Activated CD4-positive, alpha-beta T cell treated with anti-CD3 and anti-CD28 coated beads, Interleukin-2, amount 50 U/mL, for 16 hours (primary cell): Measurements from ENCODE around the gene RAB34.
A peak's percentile ranks its signal among the peaks of the same experiment; 100 is the strongest.

Experiments used
- DNase-seq: peaks from one replicate; pipeline ENCODE4 v3.0.0-alpha.2; 2020

The RAB34 gene

DNA sequence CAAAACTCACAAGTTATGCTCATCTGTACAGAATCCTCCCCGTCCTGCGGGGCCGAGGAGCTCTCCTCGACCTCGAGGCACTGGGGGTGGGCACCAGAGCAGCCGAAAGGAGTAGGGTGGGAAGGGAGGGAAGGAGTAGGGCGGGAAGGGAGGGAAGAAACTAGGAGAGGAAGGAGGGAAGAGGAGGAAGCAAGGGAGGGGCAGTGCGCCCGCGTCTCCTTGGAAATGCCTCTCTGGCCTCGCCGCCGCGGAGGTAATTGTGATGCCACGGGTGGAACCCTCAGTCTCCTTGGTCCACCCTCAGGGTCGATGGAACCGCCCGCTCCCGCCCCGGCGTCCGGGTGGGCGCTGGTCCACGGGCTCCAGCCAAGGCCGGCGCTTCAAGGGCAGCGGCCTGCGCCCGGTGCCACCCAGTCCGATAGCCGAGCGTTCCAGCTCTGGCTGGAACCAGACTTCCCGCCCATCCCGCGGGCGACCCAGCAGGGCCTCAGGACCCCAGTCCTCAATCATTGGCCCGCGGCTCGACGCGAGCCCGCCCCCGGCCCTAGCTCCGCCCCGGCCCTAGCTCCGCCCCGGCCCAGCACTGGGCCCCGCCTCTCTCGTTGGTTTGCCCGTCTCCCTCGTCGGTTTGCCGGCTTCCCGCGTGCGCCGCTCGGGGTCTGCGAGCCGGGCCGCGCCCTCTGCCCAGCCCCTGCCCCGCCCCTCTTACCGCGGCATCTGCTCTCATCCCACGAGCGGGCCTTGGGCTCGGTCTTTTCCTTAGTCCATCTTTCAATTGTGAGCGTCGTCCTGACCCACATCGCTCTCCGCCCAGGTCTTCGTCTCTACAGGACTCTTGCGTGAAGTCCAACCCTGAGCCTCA is 6.6 kb downstream of the RAB34 start:
- DNase-seq: peak; percentile 94

DNA sequence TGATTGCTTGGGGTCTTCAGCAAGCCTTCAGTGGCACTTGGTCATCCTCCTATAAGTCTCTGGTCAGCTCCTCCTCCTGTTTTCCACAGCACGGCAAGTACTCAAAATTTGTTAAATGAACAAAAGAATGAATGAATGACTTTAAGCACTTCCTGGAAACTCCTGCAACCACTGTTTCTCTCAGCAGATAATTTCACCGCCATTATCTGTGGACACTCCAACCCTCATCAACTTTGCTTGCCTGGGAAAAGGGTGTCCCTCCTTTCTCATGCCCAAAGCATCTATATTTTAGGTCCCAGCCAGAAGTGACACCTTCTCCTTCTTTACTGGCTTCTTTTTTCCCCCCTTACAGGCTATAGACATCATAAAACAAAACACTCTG is 10.3 kb downstream of the RAB34 start:
- no peak for DNase-seq

DNA sequence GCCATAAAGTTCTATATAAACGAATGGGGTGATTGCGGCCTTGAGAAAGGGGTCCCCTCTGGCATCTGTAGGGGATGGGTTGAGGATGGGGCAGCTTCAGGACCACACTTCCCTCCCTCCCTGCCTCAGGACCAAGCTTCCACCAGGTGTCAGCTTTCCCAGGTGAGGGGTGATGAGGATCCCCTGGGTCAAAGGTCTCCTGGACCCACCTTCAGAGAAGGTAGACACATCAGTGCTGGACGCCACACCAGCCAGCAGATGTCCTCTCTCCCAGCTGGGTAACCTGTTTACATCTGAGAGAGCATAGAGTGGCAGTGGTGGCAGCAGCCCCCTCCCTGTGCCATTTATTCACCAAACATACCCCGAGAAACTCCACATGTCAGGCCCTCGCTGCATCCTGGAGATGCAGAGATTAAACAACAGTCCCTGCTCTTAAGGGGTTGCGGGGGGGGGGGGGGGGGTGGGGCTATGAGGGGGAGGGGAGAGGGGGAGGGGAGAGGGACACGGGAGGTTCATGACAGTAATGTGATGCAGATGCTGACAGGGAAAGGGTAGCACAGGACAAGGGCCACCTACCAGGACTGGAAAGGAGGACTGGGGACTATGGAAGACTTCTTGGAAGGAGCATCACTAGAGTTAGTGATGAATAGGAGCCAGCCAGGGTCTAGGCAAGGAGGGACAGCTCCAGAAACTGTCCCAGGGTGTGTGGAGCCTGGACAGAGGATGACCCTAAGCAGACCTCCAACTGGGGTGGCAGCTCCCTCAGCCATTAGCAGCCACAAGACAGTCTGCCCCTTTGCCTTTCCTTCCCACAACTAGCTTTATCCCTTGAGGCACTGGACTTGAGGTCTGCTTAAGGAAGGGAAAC is 11.0 kb downstream of the RAB34 start:
- no peak for DNase-seq

DNA sequence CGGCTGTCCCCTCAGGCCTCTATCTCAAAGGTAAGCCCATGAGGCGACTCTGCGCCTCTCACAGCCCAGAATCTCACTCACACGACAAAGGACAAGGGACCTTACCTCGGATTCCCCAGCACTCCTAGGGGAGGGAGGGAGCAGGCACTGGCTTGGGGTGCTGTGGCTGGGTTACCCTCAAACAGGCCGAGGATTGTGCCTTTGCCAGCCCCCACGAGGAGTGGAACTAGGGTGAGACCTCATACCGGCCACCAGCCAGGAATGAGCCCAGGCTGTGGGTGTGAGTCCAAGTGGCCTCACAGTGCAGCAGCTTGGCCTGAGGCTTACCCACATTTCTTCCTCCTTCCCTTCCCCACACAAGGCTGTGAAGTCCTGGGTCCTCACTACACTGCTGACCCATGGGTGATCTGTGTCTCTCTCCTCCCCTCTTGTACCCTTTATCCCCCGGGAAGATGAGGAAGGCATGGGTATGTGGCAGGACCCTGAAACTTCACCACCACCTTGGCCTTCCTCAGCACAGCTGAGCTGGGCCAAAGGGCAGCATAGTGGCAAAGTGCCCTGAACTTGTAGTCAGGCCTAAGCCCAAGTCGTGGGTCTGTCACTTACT is 11.8 kb downstream of the RAB34 start:
- DNase-seq: no peak

DNA sequence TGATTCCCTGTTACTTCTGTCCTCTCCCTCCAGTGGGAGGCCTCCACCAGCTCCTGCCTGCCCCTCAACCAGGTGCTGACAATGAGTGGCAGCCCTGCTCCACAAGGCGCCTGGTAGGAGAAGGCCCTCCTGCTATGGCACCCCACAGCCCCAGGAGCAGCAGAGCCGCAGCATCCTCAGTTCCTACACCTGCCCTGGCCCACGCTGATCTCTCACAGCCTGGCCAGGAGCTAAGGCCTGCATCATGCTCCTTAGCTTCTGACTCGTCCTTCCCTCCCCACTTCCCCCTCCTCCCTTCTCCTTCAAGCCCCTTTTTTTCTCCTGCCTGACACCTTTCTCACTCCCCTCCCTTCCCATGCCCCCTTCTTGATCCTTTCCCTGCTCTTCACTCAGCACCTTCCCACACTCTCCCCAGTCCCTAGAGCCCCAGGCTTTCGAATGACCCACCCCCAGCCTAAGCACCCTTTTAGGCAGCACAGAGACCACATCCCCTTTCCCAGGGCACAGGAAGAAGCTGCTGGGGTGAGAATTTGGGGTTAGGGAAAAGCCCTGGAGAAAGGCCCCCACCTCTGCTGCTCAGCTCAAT is 12.5 kb downstream of the RAB34 start:
- no peak for DNase-seq

DNA sequence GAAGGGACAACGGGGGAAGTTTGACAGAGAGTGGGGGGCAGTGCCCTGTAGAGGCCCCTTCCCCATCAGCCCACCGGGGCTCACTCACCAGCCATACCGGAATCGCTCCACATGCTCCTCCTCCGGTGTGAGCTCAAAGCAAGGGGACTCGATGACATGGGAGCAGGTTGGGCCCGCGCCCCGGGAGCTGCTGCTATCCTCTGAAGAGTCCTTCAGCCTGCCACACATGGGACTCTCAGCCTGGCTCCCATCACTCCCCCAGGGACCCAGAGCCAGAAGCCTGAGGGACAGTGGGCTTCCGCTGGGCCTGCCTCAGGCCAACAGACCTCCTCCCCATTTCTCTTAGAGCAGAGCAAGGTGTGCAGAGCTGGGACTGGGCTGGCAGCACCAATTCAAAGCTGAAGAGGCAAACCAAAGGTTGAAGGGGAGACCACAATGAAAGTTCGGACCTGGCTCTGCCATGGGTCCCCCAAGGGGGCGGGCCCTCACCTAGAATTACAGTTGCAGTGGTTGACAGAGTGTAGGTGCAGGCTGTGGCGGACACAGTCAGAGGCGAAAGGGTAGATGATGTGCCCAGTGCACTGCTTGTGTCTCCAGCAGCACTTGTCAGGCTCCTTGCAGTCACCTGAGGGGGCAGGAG is 13.3 kb downstream of the RAB34 start:
- no peak for DNase-seq

DNA sequence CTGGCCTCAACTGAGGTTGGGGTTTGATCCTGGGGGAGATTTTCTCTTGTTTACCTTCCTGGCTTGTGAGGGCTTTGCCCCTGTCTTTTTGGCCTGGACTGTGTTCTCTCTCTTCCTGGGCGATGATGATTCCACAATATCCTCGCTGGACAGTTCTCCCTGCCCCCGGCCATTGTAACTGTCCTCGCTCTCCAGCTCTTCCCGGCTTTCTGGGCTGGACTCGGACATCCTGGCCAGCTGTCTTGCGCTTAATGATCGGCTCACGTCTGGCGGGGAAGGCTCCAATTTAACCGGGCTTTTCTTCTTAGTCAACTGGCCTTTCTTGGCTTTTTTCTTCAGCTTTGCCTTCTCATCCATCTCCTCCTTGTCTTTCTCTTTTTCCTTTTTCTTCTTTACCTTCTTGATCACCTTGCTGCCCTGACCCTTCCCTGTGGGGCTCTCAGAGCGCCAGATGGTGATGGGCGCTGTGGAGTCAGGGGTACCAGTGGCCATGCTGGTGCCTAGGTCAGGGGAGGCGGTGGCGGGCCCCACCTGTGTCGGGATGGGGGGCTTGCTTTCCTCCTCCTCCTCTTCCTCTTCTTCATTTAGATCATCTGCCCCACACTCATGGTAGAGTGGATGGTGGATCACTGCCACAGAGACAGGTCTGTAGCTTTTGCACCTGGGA is 14.0 kb downstream of the RAB34 start:
- DNase-seq: no peak

DNA sequence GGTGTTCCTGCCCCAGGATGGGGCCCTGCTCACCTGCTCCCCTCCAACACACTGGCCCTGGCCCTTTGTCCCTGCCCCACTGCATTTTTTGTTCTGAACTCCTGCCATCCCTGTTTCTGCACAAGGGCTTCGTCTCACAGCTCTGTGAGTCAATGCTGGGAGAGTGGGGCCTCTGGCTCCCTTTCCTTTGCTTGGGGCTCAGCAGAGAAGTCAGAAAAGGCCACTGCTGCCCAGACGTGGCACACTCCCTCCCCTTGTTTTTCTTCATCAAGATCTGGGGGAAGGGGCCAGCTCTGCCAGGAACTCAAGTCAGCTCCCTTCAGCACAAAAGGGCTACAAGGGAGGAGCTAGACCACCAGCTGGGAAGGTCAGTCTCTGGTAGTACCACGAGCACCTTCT is 14.9 kb downstream of the RAB34 start:
- DNase-seq: no peak

DNA sequence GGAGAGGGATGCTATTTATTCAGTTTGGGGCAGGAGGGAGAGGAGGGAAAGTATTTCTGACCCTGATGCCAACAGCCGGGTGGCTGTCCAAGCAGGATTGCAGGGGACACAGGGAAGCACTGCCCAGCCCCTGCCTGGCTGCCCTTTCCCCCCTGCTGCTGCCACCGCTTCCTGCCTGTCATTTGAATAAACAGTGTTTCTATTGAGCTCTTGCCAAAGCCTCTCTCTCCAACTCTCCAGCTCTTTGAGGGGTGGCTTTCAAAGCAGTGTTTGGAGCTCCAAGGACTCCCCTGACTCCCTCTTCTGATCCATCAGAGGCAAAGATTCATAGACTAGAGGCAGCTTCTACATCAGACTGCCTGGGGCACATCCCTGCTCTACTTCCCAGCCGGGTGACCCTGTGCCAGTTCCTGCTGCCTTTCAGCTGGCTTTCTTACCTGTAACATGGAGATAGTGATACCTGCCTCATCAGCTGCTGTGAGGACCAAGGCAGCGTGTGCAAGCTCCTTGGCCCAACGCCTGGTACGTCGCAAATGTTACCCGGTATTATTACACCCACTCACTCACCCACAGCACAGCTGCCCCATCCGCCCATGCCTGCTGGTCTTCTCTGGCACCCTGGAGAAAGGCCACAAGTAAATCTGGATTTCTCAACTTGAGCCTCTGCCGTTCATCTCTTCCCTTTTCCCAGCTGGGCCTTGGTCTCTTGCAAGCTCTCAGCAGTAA is 15.5 kb downstream of the RAB34 start:
- no peak for DNase-seq

DNA sequence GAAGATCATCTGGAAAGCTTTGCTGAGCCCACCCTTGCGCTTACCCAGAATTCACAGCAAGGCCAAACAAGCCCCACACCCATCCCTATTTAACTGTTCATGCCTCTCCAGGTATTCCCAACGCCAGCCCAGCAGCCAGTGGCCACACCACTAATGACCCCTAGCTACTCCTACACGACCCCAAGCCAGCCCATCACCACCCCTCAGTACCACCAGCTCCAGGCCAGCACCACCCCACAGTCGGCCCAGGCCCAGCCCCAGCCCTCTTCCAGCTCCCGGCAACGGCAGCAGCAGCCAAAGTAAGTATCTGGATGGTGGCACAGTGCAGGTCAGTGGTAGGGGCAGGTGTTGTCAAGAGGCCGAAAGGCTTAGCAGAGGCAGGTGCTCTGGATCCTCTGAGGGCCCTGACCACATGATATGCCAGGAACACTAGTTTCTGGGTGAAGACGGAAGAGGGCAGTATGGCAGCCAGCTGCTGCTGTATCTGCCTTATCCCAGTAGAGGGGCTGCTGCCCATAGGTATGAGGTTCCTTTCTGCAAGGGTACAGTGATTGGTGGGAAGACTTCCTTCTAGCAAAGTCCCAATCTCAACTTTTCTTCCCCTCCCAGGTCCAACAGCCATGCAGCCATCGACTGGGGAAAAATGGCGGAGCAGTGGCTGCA is 16.7 kb downstream of the RAB34 start:
- no peak for DNase-seq

DNA sequence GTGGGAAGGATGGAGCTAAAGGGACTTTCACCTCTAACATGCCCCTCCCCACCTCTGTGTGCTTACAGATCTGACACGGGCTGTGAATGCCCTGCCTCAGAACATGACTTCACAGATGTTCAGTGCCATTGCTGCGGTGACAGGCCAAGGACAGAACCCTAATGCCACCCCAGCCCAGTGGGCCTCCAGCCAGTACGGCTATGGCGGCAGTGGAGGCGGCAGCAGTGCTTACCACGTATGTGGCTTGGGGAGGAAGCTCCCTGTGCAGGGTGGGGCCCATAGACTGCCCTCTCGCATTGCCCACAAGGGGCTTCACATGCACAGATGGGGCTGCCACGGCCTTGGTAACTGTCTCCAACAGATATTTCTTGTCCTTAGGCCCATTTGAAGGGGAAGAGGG is 17.4 kb downstream of the RAB34 start:
- DNase-seq: no peak

DNA sequence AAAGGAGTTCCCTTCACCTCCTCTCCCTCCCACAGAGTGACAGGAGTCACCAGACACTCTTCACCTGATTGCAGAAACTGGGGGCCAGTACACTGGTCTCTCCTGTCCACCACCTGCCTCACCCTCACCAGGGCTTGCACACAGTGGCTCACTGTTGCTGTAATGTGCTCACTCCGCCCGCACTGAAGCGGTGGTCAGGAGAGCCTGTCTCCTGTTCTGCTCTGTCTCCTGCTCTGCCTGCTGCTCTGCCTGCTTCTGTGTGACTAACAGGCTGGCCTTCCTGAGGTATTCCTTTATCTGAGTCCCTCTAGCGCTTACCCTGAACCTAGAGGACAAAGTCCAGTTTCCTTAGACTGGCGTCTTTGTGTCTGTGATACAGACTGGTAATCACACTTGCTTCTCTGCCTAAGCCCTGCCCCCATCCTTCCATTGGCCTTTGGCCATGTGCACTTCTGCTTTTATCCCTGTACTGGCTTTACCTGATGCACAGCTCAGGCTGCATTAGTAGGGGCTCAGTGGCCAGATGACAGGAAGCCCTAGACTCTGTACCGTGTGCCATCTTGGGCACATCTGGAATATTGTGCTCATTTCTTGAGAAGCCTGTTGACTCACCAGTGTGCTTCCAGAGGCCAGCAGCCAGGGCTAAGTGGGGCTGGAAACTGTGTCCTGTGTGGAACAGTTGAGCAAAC is 19.3 kb downstream of the RAB34 start:
- no peak for DNase-seq

DNA sequence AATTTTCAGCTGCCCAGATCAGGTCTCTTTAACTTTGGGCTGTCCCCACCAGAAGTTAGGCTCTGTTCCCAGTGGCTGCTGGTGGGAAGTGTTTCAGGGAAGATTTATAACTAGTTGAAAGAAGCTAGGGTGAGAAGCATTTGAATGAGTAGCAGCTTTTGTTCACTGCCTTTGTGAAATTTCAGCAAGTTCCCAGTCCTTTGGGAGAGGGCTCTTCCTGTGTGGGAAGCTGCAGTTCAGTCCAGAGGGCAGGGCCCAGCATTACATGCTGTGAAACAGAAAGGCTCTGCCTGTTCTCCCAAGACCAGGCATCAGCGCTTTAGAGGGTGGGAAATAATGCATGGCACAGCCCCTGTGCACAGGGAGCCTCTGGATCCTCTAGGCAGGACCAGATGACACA is 23.8 kb downstream of the RAB34 start:
- no peak for DNase-seq

DNA sequence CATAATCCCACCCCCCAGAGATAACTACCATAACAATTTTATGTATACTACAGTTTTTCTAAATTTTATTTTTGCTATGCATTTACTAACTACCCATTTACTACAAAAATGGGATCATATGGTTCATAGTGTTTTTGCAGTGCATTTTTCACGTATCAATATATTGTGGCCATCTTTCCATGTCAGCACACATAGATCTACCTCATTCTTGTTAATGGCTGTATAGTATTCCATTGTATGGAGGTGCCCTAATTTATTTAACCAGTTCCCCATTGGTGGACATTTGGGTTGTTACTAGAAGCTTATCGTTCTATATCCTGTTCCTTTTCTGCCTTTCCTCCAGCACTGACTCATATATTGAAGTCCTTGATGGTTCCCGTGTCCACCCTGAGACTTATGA is 28.7 kb downstream of the RAB34 start:
- DNase-seq: no peak

DNA sequence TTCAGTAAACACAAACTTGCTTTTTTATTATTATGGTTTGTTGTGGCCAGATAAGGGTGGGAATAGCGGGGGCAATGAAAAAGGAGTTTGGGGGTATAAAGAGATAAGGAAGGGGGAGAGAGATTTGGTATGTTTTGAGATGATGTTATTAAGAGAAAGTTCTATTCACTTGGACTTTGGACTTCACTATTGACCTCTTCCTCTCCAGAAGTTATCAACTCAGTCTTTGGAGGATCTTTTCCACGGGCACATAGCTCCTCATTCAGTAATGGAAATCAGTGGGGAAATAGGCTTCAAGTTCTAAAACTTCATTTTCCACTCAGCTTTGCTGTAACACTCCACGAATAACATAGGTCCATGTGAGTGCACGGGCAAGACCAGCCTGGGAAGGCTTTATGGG is 29.2 kb downstream of the RAB34 start:
- no peak for DNase-seq

DNA sequence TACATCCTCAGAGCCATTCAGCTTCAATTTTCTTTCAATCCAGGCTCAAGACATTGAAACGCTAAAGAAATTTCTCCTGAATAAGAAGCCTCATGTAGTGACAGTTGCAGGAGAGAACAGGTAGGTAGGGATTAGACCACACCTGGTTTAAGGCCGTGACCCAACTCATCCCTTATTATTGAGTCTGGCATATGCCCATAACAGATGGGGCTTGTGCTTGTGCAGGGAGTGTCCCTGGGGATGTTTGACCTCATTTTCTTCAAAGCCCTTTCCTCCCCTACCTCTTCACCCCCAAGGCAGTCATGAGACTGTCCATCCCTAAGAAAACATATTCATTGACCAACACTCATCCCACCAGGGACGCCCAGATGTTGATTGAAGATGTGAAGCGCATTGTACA is 31.4 kb downstream of the RAB34 start:
- DNase-seq: no peak

DNA sequence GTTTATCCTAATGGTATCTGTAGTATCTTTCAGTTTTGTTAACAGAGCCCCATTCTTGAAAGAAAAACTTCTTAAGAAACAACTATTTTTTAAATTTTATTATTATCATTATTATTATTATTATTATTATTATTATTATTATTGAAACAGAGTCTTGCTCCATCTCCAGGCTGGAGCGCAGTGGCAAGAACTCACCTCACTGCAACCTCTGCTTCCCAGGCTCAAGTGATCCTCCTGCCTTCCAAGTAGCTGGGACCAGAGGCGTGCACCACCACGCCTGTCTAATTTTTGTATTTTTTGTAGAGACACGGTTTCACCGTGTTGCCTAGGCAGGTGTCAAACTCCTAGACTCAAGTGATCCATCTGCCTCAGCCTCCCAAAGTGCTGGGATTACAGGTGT is 32.3 kb downstream of the RAB34 start:
- no peak for DNase-seq

DNA sequence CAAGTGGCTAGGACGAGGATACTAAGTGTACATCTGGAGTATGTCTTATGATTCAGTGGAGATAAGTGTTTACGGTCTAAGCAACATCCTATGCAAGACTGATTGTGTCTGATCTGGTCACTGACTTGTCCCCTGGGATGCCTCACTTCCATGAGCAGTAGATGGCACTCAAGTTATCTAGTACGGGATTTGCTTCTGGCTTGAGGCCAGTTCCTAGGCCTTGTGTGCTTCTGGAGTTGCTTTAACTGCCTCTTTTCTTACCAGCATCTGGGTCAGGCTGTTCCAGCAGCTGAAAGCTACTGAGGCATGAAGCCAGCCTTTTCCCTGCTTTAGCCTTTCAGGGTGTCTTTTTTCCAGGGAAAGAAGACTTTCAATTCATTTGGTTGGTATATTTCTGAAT is 32.7 kb downstream of the RAB34 start:
- DNase-seq: no peak

DNA sequence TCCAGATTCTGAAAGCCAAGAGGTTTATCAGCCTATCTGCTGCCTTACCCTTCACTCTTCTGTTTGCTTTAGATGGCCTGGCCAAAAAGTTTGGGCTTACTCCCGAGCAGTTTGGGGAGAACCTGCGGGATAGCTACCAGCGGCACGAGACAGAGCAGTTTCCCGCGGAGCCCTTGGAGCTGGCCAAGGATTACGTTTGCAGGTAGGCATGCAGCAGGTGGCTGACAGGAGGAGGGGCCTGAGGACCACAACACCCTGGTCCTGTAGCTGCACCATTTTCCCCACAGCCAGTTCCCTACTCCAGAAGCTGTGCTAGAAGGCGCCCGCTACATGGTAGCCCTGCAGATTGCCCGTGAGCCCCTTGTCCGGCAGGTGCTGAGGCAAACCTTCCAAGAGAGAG is 35.0 kb downstream of the RAB34 start:
- no peak for DNase-seq

DNA sequence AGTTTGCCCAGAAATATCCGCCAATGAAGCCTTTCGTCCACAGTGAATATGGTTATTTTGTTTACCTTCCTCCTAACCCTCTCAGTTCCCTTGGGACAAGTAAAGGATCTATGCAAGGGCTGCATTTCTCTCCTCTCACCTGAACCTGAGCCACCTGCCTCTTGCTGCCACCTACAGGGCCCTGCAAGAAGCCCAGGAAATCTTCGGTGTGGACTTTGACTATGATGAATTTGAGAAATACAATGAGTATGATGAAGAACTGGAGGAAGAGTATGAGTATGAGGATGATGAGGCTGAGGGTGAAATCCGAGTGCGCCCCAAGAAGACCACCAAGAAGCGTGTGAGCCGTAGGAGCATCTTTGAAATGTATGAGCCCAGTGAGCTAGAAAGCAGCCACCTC is 41.7 kb downstream of the RAB34 start:
- DNase-seq: peak; percentile 10
